HG03342 (cell line): ENCODE data around the gene TAPBPL.
"Not testable (repeated sequence)": the region's sequence is repeated elsewhere in the genome, so short reads cannot be mapped to it uniquely, and the experiment has no call there.

Experiments used
- ATAC-seq: cut with Tn5 transposase; IDR thresholded peaks from one replicate; pipeline ENCODE4 v1.9.1; 2021; ENCODE audit warnings: mild to moderate bottlenecking, moderate library complexity; ENCODE audit not compliant: unreplicated experiment

The TAPBPL gene

DNA sequence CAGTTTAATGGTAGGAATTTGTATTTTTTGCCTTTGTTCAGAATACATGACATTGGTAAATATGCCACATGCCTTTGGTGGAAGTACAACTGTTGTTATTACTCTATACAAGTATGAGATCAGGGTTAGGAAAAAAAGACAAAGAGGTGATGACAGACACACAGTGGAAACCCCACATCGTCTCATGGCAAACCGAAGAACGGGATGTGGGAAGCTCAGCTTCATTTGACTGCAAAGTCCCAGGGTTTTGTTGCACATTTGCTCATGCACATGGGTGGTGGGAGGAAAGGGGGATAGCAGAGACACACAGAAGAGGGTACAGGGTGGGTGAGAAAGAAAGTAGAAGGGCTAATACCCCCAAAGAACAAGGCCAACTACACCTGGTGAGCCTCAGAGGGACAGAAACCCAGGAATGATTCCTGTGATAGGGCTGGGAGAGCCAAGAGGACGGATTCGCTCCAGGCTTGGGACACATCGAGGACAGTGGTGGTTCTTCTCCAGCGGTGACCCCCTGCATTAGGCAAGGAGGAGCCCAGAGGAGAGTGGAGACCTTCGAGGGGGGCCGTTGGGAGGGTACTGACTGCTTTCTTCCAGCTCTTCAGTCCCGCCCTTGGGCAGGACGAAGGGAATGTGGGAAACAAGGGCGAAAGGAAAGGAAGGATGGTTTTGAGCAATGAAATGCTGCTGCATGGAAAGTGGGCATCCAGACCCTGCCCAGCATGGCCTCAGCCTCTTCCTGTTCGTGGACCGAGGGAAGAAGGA, 10.6 kb downstream of the TAPBPL start:
- ATAC-seq = no peak

DNA sequence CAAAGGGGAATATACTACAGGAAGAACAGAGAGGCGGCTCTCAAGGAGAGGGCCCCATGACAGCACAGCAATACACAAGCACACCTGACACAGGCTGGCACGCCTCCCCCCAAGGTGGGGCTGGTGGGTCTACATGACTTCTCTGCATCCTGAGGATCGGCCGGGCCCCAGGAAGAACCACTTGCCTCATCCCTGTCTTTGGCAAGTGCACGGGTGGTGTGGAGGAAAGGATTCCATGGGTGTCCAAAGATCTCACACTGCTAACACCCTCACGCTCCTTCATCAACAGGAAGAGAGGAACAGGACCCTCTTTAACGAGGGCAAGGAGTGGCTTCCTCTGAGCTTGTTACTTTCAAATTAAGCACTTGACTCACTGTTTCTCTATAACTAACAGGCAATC, 11.4 kb downstream of the TAPBPL start:
- ATAC-seq = no peak

DNA sequence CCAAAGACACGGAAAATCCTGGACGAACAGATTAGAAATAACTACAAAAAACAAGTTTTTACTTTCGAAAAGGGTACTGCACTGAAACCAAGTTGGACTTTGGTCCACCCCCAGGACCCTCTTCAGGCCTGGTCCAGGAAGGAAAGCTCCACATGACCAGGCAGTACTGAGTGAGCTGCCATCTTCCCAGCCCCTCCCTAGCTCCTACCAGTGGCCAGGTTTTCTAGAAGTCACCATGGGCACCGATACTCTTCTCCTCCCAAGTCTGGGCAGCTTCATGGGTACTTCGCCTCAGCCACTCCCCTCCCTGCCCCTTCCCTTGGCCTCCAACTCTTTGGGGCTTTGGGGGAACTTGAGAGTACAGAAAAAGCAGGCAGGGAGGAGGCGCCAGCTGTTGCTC, 12.0 kb downstream of the TAPBPL start:
- ATAC-seq = no peak

DNA sequence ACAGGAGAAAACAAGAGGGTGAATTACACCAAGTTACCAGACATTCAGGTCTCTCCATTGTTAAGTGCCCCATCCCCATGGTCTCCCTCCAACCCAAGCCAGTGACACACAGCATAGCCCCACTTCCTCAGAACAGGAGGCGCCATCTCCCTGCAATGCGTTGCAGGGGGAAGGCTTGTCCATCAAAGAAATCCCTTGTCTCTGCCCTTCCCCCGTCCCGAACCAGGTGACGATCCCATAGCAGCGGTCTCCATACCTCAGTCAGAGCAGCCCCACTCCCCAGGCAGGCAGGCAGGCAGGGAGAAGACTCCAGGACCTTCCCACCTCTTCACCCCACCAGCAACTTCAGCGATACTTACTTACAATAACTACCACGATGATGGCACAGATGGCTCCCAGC, 12.7 kb downstream of the TAPBPL start:
- ATAC-seq = no peak

DNA sequence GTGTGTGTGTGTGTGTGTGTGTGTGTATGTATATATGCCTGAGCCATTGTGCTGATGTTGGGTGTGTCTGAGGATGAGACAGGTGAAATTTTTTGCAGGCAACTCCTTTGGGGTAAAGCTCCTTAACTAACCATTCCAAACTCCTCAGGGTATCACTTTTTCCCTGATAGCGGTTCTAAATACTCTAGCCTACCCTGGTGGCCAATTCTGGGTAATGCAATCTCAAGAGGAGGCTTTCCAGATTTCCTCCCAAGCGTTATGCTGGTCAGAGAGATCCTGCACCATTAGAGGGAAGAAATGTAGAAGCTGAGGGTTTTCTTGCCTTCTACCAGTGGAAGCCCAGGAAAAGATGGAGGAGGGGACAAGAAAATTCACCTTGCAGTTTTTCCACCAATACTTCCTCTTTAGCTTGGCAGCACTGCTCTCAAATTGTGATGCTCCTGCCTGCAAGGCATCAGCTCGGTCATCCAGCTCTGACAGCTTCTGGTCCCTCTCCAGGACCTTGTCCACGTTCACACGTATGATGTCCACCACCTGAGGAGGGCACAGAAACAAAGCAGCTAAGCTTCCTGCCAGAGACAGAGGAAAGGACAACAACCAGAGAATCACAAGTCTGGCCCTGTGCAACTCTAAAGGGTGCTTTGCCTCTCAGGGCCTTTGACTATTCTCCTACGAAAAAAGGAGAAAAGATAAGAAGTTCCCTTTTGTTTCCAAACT, 13.8 kb downstream of the TAPBPL start:
- no peak for ATAC-seq

DNA sequence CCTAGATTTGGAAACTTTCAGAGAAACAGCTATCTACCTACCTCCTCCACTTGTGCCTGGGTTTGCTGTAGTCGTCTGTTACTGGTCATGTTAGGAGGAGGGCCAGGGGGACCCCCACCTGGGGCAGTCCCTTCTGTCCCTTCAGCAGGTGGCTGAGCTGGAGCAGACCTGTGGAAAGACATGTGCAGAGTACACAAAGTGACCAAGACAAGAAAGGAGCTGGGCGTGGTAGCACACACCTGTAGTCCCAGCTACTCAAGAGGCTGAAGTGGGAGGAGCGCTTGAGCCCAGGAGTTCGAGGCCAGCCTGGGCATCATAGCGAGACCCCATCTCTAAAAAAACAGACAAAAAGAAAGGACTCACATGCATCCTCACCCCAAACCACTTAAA, 14.3 kb downstream of the TAPBPL start:
- no peak for ATAC-seq

DNA sequence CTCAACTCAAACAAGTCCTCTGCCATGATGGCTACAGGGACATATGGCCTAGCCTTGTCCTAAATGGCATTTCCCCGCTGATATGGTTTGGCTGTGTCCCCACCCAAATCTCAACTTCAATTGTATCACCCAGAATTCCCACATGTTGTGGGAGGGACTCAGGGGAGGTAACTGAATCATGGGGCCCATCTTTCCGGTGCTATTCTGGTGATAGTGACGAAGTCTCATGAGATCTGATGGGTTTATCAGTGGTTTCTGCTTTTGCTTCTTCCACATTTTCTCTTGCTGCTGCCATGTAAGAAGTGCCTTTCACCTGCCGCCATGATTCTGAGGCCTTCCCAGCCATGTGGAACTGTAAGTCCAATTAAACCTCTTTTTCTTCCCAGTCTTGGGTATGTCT, 14.9 kb downstream of the TAPBPL start:
- ATAC-seq = not testable (repeated sequence)

DNA sequence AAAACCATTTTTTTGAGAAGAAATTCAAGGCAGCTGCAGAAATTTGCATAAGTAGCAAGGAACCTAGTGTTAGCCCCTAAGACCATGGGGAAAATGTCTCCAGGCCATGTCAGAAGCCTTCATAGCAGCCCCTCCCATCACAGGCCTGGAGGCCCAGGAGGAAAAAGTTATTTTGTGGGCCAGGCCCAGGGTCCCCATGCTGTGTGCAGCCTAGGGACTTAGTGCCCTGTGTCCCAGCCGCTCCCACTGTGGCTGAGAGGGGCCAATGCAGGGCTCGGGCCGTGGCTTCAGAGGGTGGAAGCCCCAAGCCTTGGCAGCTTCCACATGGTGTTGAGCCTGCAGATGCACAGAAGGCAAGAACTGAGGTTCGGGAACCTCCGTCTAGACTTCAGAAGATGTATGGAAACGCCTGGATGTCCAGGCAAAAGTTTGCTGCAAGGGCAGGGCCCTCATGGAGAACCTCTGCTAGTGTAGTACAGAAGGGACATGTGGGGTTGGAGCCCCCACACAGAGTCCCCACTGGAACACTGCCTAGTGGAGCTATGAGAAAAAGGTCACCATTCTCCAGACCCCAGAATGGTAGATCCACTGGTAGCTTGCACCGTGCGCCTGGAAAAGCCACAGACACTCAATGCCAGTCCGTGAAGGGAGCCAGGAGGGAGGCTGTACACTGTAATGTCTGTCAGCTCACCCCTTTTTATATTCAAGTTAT, 15.9 kb downstream of the TAPBPL start:
- not testable (repeated sequence) for ATAC-seq

DNA sequence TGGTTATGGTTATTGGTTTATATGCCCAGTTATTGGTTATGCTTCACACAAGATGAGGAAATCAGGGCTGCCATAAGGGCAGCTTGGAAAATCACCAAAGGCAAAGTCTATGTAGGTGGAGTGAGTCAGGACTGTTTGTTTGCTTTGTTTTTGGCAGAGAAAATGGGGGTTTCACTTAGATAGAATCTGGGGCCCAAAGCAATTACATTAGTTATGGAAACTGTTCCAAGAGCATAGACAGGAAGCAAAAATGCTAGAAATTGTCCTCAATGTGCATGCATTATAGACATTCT, 16.4 kb downstream of the TAPBPL start:
- ATAC-seq = no peak

DNA sequence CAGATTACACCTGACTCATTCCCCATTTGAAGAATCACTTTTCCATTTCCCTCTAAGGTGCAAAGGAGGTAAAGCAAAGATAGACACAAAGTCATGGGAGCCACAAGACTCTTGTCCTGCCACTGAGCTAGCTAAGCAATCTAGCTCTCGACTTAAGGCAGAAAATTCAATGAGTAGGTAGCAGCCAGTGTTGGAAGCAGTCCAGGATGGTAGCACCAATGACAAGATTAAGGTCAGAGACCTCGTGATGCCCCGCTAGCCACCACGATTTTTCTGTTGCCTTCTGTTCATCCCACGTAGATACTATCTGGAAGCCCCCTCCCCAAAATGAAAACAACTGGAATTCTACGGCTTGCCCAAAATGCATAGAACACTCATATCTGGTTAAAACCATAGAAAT, 17.2 kb downstream of the TAPBPL start:
- ATAC-seq = no peak

DNA sequence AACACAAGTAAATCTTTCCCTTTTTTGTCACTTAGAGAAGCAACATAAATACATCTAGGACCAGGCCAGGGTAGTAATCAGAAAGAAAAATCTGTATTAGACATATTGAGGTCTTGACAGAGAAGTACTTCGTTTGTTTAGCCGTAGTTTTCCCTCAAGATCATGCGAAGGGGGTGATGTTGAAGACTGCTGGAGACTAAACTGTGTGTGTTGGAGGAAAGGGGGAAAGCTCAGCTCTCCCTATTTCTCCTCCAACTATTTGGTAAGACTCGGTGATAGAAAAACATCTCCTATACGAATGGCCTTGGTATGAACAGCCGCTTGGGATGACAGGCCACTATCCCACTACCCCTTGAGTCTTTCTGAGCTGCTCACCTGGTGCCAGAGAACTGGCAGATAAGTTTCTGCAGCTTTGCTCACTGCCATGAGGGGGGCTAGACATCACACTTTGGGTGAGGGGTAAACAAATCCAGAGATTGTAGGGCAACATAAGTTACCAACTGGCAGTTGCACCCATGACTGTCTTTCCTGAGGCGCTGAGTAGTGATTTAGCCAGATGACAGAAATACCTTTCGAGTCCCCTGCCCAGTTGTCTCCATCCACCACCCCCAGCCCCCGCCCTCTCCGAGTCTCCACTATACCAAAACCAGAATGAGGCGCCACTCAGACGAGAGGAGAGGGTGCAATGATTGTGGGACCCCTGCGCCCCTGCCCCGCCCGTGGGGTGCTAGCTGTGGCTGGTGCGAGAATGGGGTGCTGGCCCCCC, 17.9 kb downstream of the TAPBPL start:
- no peak for ATAC-seq

DNA sequence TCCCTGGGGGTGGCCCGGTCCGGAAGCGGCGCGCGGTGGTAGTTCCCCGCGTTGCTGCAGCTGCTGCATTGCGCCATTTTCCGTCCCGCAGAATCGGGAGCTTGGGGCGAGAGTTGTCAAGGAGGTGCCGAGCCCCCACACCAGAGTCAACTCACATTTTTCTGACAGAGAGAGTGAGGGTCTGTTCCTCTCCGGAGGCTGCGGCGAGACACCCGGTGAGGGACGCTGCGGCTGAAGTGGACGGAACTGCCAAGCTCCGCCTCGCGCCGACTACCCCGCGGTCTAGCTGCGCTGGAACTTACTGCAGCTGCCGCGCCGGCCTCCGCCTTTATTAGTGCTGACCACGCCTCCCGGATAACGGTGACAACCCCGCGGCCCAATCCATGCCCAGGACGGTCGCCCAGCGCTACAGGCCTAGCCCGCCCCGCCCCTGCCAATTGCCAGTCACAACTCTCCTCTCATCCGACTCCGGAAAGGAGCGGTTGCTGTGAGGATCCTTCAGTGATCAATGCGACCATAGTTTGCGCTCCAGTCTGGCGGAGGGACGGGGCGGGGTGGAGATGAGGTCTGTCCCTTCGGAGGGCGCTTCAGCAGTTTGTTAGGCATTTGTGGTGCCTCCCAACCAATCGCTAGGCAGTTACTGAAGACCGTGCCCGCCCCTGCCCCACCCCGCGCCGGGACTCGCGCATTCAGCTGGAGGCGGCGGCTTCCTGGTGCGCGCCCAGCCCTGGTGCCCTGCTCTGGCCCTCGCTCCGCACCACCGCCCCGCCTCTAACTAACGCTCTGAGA, 18.7 kb downstream of the TAPBPL start, which contains the start of gene VAMP1:
Gene VAMP1, minus strand, starts transcription at position 303 of the 789 bp plus-strand sequence. Its CDS starts 146 bp downstream, at position 157.
- peak; percentile 88 for ATAC-seq

DNA sequence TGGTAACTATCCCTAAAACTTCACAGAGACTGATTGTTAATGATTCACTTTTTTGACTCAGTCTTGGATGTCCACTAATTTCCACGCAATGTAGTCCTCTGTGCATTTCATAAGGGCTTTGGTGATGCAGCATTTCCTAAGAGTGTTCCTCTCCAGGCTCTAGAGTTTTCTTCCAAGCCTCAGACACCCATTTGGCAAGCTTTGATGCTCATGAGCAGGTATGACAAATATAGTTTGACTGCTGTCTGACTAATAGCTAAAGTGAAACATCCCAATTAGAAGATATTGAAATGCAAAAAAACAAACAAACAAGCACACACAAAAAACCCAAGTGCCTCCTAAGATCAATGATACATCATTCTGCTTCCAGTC, 20.1 kb downstream of the TAPBPL start:
- no peak for ATAC-seq

DNA sequence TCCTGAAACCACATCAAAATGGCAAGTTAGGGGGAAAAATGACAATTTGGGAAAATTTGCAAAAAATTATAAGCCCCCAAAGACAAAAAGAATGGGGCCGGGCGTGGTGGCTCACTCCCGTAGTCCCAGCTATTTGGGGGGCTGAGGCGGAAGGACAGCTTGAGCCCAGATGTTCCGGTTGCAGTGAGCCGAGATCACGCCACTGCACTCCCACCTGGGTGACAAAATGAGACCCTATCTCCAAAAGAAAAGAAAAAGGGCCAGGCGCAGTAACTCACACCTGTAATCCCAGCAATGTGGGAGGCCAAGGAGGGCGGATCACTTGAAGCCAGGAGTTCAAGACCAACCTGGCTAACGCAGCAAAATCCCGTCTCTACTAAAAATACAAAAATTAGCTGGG, 20.6 kb downstream of the TAPBPL start:
- ATAC-seq = no peak

DNA sequence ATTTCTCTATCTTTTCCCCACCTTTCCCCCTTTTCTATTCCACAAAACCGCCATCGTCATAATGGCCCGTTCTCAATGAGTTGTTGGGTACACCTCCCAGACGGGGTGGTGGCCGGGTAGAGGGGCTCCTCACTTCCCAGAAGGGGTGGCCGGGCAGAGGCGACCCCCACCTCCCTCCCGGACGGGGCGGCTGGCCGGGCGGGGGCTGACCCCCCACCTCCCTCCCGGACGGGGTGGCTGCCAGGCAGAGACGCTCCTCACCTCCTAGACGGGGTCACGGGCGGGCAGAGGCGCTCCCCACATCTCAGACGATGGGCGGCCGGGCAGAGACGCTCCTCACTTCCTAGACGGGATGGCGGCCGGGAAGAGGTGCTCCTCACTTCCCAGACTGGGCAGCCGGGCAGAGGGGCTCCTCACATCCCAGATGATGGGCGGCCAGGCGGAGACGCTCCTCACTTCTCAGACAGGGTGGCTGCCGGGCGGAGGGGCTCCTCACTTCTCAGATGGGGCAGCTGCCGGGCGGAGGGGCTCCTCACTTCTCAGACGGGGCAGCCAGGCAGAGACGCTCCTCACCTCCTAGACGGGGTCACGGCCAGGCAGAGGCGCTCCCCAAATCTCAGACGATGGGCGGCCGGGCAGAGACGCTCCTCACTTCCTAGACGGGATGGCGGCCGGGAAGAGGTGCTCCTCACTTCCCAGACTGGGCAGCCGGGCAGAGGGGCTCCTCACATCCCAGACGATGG, 23.6 kb downstream of the TAPBPL start:
- not testable (repeated sequence) for ATAC-seq

DNA sequence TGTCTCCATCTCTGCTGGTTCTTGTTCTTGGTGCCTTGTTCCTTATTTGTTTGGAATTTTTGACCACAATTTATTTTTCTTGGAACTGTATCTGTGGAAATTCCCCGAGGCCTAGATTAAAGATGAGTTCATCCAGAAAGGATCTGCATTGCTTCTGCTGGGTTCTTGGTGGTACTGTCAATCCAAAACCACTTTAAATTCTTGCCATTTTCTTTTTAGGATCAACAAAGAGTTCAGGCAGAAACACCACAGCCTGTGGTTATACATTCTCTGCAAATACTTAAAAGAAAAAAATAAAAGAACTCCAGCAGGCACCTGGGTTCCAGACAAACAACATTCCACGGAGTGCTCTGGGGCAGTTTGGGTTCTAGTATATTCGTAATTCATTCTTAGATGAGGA, 24.6 kb downstream of the TAPBPL start:
- ATAC-seq = no peak

DNA sequence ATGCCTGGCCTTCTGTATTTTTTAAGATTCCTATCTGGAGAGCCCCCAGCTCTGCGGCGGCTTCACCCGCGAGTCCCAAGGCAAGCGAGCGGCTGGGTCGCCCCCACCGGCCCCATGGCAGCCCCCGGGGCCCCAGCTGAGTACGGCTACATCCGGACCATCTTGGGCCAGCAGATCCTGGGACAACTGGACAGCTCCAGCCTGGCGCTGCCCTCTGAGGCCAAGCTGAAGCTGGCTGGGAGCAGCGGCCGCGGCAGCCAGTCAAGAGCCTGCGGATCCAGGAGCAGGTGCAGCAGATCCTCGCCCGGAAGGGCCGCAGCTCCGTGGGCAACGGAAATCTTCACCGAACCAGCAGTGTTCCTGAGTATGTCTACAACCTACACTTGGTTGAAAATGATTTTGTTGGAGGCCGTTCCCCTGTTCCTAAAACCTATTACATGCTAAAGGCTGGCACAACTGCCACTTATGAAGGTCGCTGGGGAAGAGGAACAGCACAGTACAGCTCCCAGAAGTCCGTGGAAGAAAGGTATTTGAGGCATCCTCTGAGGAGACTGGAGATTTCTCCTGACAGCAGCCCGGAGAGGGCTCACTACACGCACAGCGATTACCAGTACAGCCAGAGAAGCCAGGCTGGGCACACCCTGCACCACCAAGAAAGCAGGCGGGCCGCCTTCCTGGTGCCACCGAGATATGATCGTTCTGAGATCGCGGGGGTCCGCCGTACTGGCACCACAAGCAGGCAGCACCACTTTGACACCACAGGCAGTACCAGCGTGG, 25.9 kb downstream of the TAPBPL start:
- not testable (repeated sequence) for ATAC-seq

DNA sequence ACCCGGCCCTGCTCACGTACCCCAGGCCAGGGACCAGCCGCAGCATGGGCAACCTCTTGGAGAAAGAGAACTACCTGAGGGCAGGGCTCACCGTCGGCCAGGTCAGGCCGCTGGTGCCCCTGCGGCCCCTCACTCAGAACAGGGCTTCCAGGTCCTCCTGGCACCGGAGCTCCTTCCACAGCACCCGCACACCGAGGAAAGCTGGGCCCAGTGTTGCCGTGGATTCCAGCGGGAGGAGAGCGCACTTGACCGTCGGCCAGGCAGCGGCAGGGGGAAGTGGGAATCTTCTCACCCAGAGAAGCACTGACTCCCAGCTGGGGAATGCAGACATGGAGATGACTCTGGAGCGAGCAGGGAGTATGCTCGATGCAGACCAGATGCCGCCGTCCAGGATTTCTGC, 26.6 kb downstream of the TAPBPL start:
- no peak for ATAC-seq

DNA sequence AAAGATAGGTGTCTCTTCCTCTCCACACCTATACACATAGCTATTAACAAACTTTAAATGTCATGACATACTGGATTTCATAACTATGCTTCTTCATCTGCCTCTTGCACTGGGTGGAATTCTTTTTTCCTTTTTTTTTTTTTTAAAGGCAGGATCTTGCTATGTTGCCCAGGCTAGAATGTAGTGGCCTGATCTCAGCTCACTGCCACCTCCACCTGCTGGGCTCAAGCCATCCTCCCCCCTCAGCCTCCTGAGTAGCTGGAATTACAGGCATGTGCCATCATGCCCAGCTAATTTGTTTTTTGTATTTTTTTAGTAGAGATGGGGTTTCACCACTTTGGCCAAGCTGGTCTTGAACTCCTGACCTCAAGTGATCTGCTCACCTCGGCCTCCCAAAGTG, 36.4 kb downstream of the TAPBPL start:
- ATAC-seq = no peak
